HCT116 (cell line): ENCODE measurements around the gene POLDIP2. TPM values are rescaled to one million over a fixed set of nuclear protein-coding genes. Genes with fewer than 3 reads are reported as not detected.

ENCODE experiments used
- ATAC-seq: fragments of 200-7000 bp; cut with Tn5 transposase; 2 replicates; pipeline ENCODE4 v1.9.1; 2020; ENCODE audit warnings: mild to moderate bottlenecking, moderate library complexity
- BruUV-seq: library from RNA; stranded (reverse); fragments of 400-500 nt; replicated peaks from 2 replicates; lab custom pipeline; 2021; lab: Mats Ljungman, UMichigan
- CTCF ChIA-PET: fragments of 300-600 bp; sonication (Branson Sonifier 250); formaldehyde crosslinking; loops from one replicate; lab custom pipeline; 2021; ENCODE audit warnings: antibody characterized with exemption; lab: Charles Lee
- POLR2A ChIA-PET: fragments of 300-600, 350-600 bp; sonication (Branson Sonifier 250); formaldehyde crosslinking; loops from one replicate; lab custom pipeline; 2021; ENCODE audit warnings: antibody characterized with exemption; lab: Charles Lee
- RAD21 ChIA-PET, 2 experiments: fragments of 300-600 bp; sonication (Branson Sonifier 250); formaldehyde crosslinking; loops; one replicate each; lab custom pipeline; 2023; ENCODE audit warnings: low total read pairs in 2 of 2; ENCODE audit not compliant: uncharacterized antibody in 2 of 2, unreplicated experiment in 2 of 2, low non-redundant PET in 1 of 2; lab: Charles Lee
- DNase-seq: peaks from one replicate; pipeline ENCODE4 v3.0.0-alpha.2; 2010; ENCODE audit warnings: low read depth, low spot score
- H2AFZ ChIP-seq: fragments of 200-600 bp; shearing (Covaris generic), sonication (generic); 2 replicates; pipeline ENCODE4 v1.6.1; 2017; ENCODE audit warnings: low read depth, mixed run types, mixed read lengths, antibody characterized with exemption, low read length; ENCODE audit not compliant: poor library complexity, severe bottlenecking
- H3K27ac ChIP-seq: 2 replicates; pipeline ENCODE4 v1.5.1; 2012; ENCODE audit warnings: low read depth, low read length
- H3K27me3 ChIP-seq: fragments of 200-600 bp; sonication (generic); 2 replicates; pipeline ENCODE4 v1.6.1; 2016; ENCODE audit warnings: mixed run types, low read length, mixed read lengths; ENCODE audit not compliant: insufficient read depth
- H3K36me3 ChIP-seq, 2 experiments: fragments of 200-500 bp in 1 of 2; fragments of 200-600 bp in 1 of 2; sonication (Bioruptor generic) in 1 of 2; sonication (generic) in 1 of 2; 2 replicates each; pipeline versions ENCODE4 v1.5.1 to v1.6.1; 2014 to 2016; ENCODE audit warnings: low read length in 2 of 2, inconsistent platforms in 1 of 2, mixed read lengths in 1 of 2, mixed run types in 1 of 2; ENCODE audit not compliant: insufficient read depth in 2 of 2, control insufficient read depth in 1 of 2
- H3K4me1 ChIP-seq, 2 experiments: fragments of 200-600 bp in 1 of 2; sonication (generic) in 1 of 2; 2 replicates each; pipeline versions ENCODE4 v1.5.1 to v1.6.1; 2012 to 2017; ENCODE audit warnings: low read length in 2 of 2, inconsistent platforms in 1 of 2, mild to moderate bottlenecking in 1 of 2, mixed read lengths in 1 of 2, mixed run types in 1 of 2, moderate library complexity in 1 of 2; ENCODE audit not compliant: insufficient read depth in 2 of 2, control insufficient read depth in 1 of 2
- H3K4me2 ChIP-seq: fragments of 200-600 bp; sonication (generic); 2 replicates; pipeline ENCODE4 v1.6.1; 2017; ENCODE audit warnings: mixed run types, low read length, mixed read lengths
- H3K4me3 ChIP-seq, 2 experiments: fragments of 200-600 bp in 1 of 2; sonication (generic) in 1 of 2; replicated peaks in 1 of 2; 2 replicates each; pipeline ENCODE4 v1.5.1; 2011 to 2016; ENCODE audit warnings: low read length in 2 of 2, control low read depth in 1 of 2, low read depth in 1 of 2, mild to moderate bottlenecking in 1 of 2, mixed read lengths in 1 of 2, mixed run types in 1 of 2
- H3K79me2 ChIP-seq: fragments of 200-600 bp; sonication (generic); 2 replicates; pipeline ENCODE4 v1.6.1; 2017; ENCODE audit warnings: mild to moderate bottlenecking, mixed run types, low read length, moderate library complexity, mixed read lengths; ENCODE audit not compliant: insufficient read depth
- H3K9ac ChIP-seq: fragments of 200-600 bp; sonication (generic); 2 replicates; pipeline ENCODE4 v1.6.1; 2016; ENCODE audit warnings: low read length, mixed read lengths
- H3K9me2 ChIP-seq: fragments of 200-600 bp; sonication (generic), shearing (Covaris generic); 2 replicates; pipeline ENCODE4 v1.6.1; 2017; ENCODE audit warnings: mixed run types, mild to moderate bottlenecking, moderate library complexity; ENCODE audit not compliant: insufficient read depth
- H3K9me3 ChIP-seq, 2 experiments: fragments of 200-500 bp in 1 of 2; fragments of 200-600 bp in 1 of 2; sonication (Bioruptor generic) in 1 of 2; sonication (generic) in 1 of 2; 2 replicates each; pipeline ENCODE4 v1.6.1; 2014 to 2017; ENCODE audit warnings: low read length in 2 of 2, mixed read lengths in 2 of 2, inconsistent platforms in 1 of 2, low read depth in 1 of 2, mild to moderate bottlenecking in 1 of 2, mixed run types in 1 of 2, moderate library complexity in 1 of 2; ENCODE audit not compliant: control insufficient read depth in 1 of 2, insufficient read depth in 1 of 2
- H4K20me1 ChIP-seq: fragments of 200-600 bp; sonication (generic), shearing (Covaris generic); 2 replicates; pipeline ENCODE4 v1.6.1; 2017; ENCODE audit warnings: mixed run types, mild to moderate bottlenecking, moderate library complexity; ENCODE audit not compliant: insufficient read depth
- ATF3 ChIP-seq: IDR thresholded peaks from 2 replicates; pipeline ENCODE4 v1.6.1; 2012
- CBX3 ChIP-seq: IDR thresholded peaks from 2 replicates; pipeline ENCODE4 v1.6.1; 2012; ENCODE audit warnings: low read depth
- CEBPB ChIP-seq: IDR thresholded peaks from 2 replicates; pipeline ENCODE4 v1.6.1; 2012; ENCODE audit warnings: low read depth
- CTCF ChIP-seq, 3 experiments: fragments of 200-600 bp in 1 of 3; sonication (generic) in 1 of 3; IDR thresholded peaks in 2 of 3; conservative IDR thresholded peaks in 1 of 3; 2 replicates each; pipeline ENCODE4 v1.5.1; 2012 to 2017; ENCODE audit warnings: low read depth in 2 of 3, low read length in 2 of 3, antibody characterized with exemption in 1 of 3, borderline replicate concordance in 1 of 3, control low read depth in 1 of 3, mild to moderate bottlenecking in 1 of 3, mixed read lengths in 1 of 3, mixed run types in 1 of 3, moderate library complexity in 1 of 3; ENCODE audit not compliant: insufficient read depth in 1 of 3
- ELF1 ChIP-seq: IDR thresholded peaks from 2 replicates; pipeline ENCODE4 v1.6.1; 2012; ENCODE audit warnings: low read depth, borderline replicate concordance
- EZH2 ChIP-seq: fragments of 200-600 bp; sonication (generic); IDR thresholded peaks from 2 replicates; pipeline ENCODE4 v1.6.1; 2017; ENCODE audit warnings: antibody characterized with exemption, mixed run types
- FOSL1 ChIP-seq: IDR thresholded peaks from 2 replicates; pipeline ENCODE4 v1.6.1; 2012; ENCODE audit warnings: low read depth
- JUND ChIP-seq: IDR thresholded peaks from 2 replicates; pipeline ENCODE4 v1.6.1; 2012
- MAX ChIP-seq: IDR thresholded peaks from 2 replicates; pipeline ENCODE4 v1.6.1; 2012
- RAD21 ChIP-seq: IDR thresholded peaks from 2 replicates; pipeline ENCODE4 v1.6.1; 2012; ENCODE audit warnings: low read depth, mild to moderate bottlenecking
- REST ChIP-seq: IDR thresholded peaks from 2 replicates; pipeline ENCODE4 v1.6.1; 2012; ENCODE audit warnings: low read depth
- SRF ChIP-seq: IDR thresholded peaks from 2 replicates; pipeline ENCODE4 v1.6.1; 2012; ENCODE audit warnings: low read depth
- TCF7L2 ChIP-seq: IDR thresholded peaks from 2 replicates; pipeline ENCODE4 v1.7.0; 2011; ENCODE audit warnings: borderline replicate concordance, inconsistent platforms; ENCODE audit not compliant: insufficient read depth, insufficient read length; ENCODE audit errors: extremely low read depth
- YY1 ChIP-seq: IDR thresholded peaks from 2 replicates; pipeline ENCODE4 v1.6.1; 2011; ENCODE audit warnings: low read length, low read depth, moderate library complexity, mild to moderate bottlenecking; ENCODE audit not compliant: insufficient replicate concordance; ENCODE audit errors: extremely low read depth
- ZBTB33 ChIP-seq: IDR thresholded peaks from 2 replicates; pipeline ENCODE4 v1.6.1; 2011; ENCODE audit warnings: mild to moderate bottlenecking, low read length, moderate library complexity; ENCODE audit not compliant: insufficient replicate concordance; ENCODE audit errors: extremely low read depth
- ZFX ChIP-seq: fragments of 450-650 bp; IDR thresholded peaks from 2 replicates; pipeline ENCODE4 v1.6.1; 2017
- ZNF274 ChIP-seq: fragments of 200-500 bp; sonication (Bioruptor generic); IDR thresholded peaks from 2 replicates; pipeline ENCODE4 v1.6.1; 2014; ENCODE audit warnings: mild to moderate bottlenecking, low read depth, low read length, inconsistent platforms
- intact Hi-C: fragments of 100-400 bp; cut with micrococcal nuclease; formaldehyde crosslinking; loops from 2 replicates; pipeline ENCODE4 v1.10.0; 2022
- total RNA-seq: library from RNA; stranded (reverse); gene quantifications from one replicate; pipeline ENCODE4 v1.2.1, GENCODE V29; 2021; ENCODE audit not compliant: unreplicated experiment

The POLDIP2 gene
- total RNA-seq, 1 experiment from 2014 or later, result 78.0 TPM

GRCh38 chr17:28335201-28335958 is 21.9 kb downstream of the POLDIP2 start, which contains the start of the genes IFT20 and TNFAIP1:
TSS of gene IFT20 (minus strand) at chr17:28335472. CDS start at chr17:28331985, 3,487 bp downstream.
TSS of gene TNFAIP1 (plus strand) at chr17:28335761. CDS start at chr17:28339522, 3,761 bp downstream.
- H3K79me2 ChIP-seq, result peaks cover 32% of the 10 kb centered on the region
- TF ChIP-seq ZNF274, result no peak
- TF ChIP-seq SRF, result no peak; the same call in 1 of the 2 replicates
- TF ChIP-seq ELF1, result peak; percentile 77; the same call in 1 of the 2 replicates
- 0 out of 2 replicates have a peak, but pooled peaks have one; percentile 48 for TF ChIP-seq ZFX
- TF ChIP-seq FOSL1, result no peak
- no peak for TF ChIP-seq CEBPB
- no peak for TF ChIP-seq CTCF (IDR thresholded peaks at IDR 0.05 in 2 of 3, conservative IDR thresholded peaks at IDR 0.05 in 1 of 3; ENCODE audit: borderline replicate concordance in 1 of 3, insufficient read depth in 1 of 3, low read depth in 2 of 3, low read length in 2 of 3)
- TF ChIP-seq ZBTB33, result no peak
- no peak for TF ChIP-seq TCF7L2
- TF ChIP-seq REST, result no peak
- no peak for TF ChIP-seq ATF3
- TF ChIP-seq EZH2, result no peak
- TF ChIP-seq RAD21, result no peak
- TF ChIP-seq YY1, result peak; percentile 85
- peak; percentile 48; the same call in 1 of the 2 replicates for TF ChIP-seq JUND
- TF ChIP-seq MAX, result peak; percentile 72
- TF ChIP-seq CBX3, result peak; percentile 62

More at GRCh38 chr17:28335201-28335958, 21.9 kb downstream of the POLDIP2 start, which contains the start of the genes IFT20 and TNFAIP1:
- H3K27me3 ChIP-seq, result no peaks in the 10 kb centered on the region
- H2AFZ ChIP-seq, result no peak within 1 kb of the TSS
- no peaks in the 10 kb centered on the region for H4K20me1 ChIP-seq
- H3K9me3 ChIP-seq, result no peaks in the 10 kb centered on the region
- H3K9ac ChIP-seq, result peak within 1 kb of the TSS; percentile 89
- peak within 1 kb of the TSS; percentile 81 for H3K27ac ChIP-seq
- no TSS peak for BruUV-seq
- no peaks in the 10 kb centered on the region for H3K9me2 ChIP-seq
- peaks cover 4 to 6% of the 10 kb centered on the region in 2 experiments; a peak in 3 of 4 replicates for H3K36me3 ChIP-seq
- peak; percentile 92 for ATAC-seq
- ChIA-PET RAD21 (interaction anchor here (1.2 to 2.5 kb wide), 2 partner anchors 22 to 23 kb away, joined by 3 to 9 read pairs; partner anchors contain the start of gene POLDIP2 (in 1 of the 2)), CTCF (interaction anchor here (0.6 to 1.9 kb wide), 9 partner anchors 13 to 236 kb away, joined by 3 to 11 read pairs (median 3); partner anchors contain the start of gene POLDIP2), POLR2A (interaction anchor here (0.8 to 2.0 kb wide), 5 partner anchors 10 to 70 kb away, joined by 3 to 26 read pairs (median 6); partner anchors contain the start of genes POLDIP2 and TMEM97)
- H3K4me2 ChIP-seq, result peak within 1 kb of the TSS; percentile 93
- H3K4me1 ChIP-seq, result peaks cover 16 to 38% of the 10 kb centered on the region in 2 experiments
- DNase-seq, result peak; percentile 99
- peak within 1 kb of the TSS; percentile 97 to 99 for H3K4me3 ChIP-seq
- intact Hi-C loops, result loop anchor here (1.0 to 5.0 kb wide), 2 partner anchors 16 to 103 kb away; partner anchors contain the start of gene TMEM97
